Caco-2 (cell line): ENCODE data around the gene MBTPS1. TPM values are rescaled to one million over a fixed set of nuclear protein-coding genes. Genes with fewer than 3 reads are reported as not detected.

ENCODE experiments used
- BruUV-seq: library from RNA; stranded (reverse); fragments of 400-500 nt; replicated peaks from 2 replicates; lab custom pipeline; 2021; lab: Mats Ljungman, UMichigan
- CTCF ChIA-PET: fragments of 300-600 bp; sonication (Branson Sonifier 250); formaldehyde crosslinking; loops from one replicate; lab custom pipeline; 2022; ENCODE audit warnings: antibody characterized with exemption; lab: Charles Lee
- POLR2A ChIA-PET: fragments of 300-600 bp; sonication (Branson Sonifier 250); formaldehyde crosslinking; loops from one replicate; lab custom pipeline; 2022; ENCODE audit warnings: antibody characterized with exemption; lab: Charles Lee
- DNase-seq, 2 experiments: peaks; one replicate each; pipeline versions ENCODE4 v3.0.0 to v3.0.0-alpha.2; 2020 to 2022
- H3K27me3 ChIP-seq: replicated peaks from 2 replicates; pipeline ENCODE4 v1.6.0; 2011; ENCODE audit warnings: low read length; ENCODE audit not compliant: control insufficient read depth, insufficient read depth
- H3K36me3 ChIP-seq: 2 replicates; pipeline ENCODE4 v1.5.1; 2011; ENCODE audit warnings: low read length; ENCODE audit not compliant: control insufficient read depth, insufficient read depth
- H3K4me1 ChIP-seq: fragments of 250-450 bp; sonication (Bioruptor Pico); 2 replicates; pipeline ENCODE4 v1.5.1; 2020; ENCODE audit warnings: mild to moderate bottlenecking
- H3K4me3 ChIP-seq: 2 replicates; pipeline ENCODE4 v1.5.1; 2011; ENCODE audit warnings: low read depth, mild to moderate bottlenecking, control low read depth, low read length
- H3K9me3 ChIP-seq: fragments of 250-450 bp; sonication (Bioruptor Pico); 2 replicates; pipeline ENCODE4 v1.5.1; 2020; ENCODE audit warnings: mild to moderate bottlenecking, moderate library complexity
- H3K27ac Mint-ChIP-seq: one replicate; pipeline ENCODE4 v1.8.0; 2022; ENCODE audit warnings: mixed read lengths; ENCODE audit not compliant: unreplicated experiment
- H3K27me3 Mint-ChIP-seq: one replicate; pipeline ENCODE4 v1.8.0; 2022; ENCODE audit warnings: mixed read lengths; ENCODE audit not compliant: insufficient read depth, unreplicated experiment
- H3K36me3 Mint-ChIP-seq: one replicate; pipeline ENCODE4 v1.8.0; 2022; ENCODE audit warnings: mild to moderate bottlenecking, mixed read lengths; ENCODE audit not compliant: insufficient read depth, unreplicated experiment
- H3K4me1 Mint-ChIP-seq: one replicate; pipeline ENCODE4 v1.8.0; 2022; ENCODE audit warnings: low read depth, mixed read lengths; ENCODE audit not compliant: unreplicated experiment
- H3K4me3 Mint-ChIP-seq: one replicate; pipeline ENCODE4 v1.8.0; 2022; ENCODE audit warnings: mild to moderate bottlenecking, moderate library complexity, mixed read lengths; ENCODE audit not compliant: unreplicated experiment
- H3K9me3 Mint-ChIP-seq: one replicate; pipeline ENCODE4 v1.8.0; 2022; ENCODE audit warnings: mixed read lengths; ENCODE audit not compliant: unreplicated experiment
- CTCF ChIP-seq, 2 experiments: fragments of 200-600 bp in 1 of 2; IDR thresholded peaks; 1 replicate in 1 of 2; 2 replicates in 1 of 2; pipeline versions ENCODE4 v1.5.1 to v1.8.0; 2011 to 2022; ENCODE audit warnings: antibody characterized with exemption in 1 of 2, control low read depth in 1 of 2, inconsistent platforms in 1 of 2, low read depth in 1 of 2, low read length in 1 of 2, mild to moderate bottlenecking in 1 of 2, moderate library complexity in 1 of 2; ENCODE audit not compliant: insufficient read depth in 1 of 2, severe bottlenecking in 1 of 2, unreplicated experiment in 1 of 2
- intact Hi-C: fragments of 100-400 bp; cut with micrococcal nuclease; formaldehyde crosslinking; loops from one replicate; pipeline ENCODE4 v1.10.0; 2022; ENCODE audit not compliant: unreplicated experiment
- total RNA-seq: library from RNA; stranded (reverse); gene quantifications from 2 replicates; pipeline ENCODE4 v1.2.3, GENCODE V29; 2022

The MBTPS1 gene
- total RNA-seq, 1 experiment from 2014 or later = 96.4 TPM

GRCh38 chr16:84013787-84014569 lies 102.8 kb downstream of the MBTPS1 start:
- no peak overlapping the region for H3K27ac Mint-ChIP-seq
- BruUV-seq = no TSS peak
- H3K36me3 Mint-ChIP-seq = no peaks in the 10 kb centered on the region
- Histone ChIP-seq H3K9me3 (peaks cover under 1% of the 10 kb centered on the region), H3K27me3 (no peaks in the 10 kb centered on the region), H3K36me3 (no peaks in the 10 kb centered on the region), H3K4me1 (no peaks in the 10 kb centered on the region), H3K4me3 (no peak overlapping the region)
- no peak for TF ChIP-seq CTCF (IDR thresholded peaks at IDR 0.05; ENCODE audit: insufficient read depth in 1 of 2, low read depth in 1 of 2, low read length in 1 of 2, severe bottlenecking in 1 of 2, unreplicated experiment in 1 of 2)
- POLR2A ChIA-PET = interaction anchor here (0.8 to 1.4 kb wide), 2 partner anchors 60 to 87 kb away, joined by 3 read pairs; no protein-coding TSS in a partner anchor
- H3K4me3 Mint-ChIP-seq = no peak overlapping the region
- H3K4me1 Mint-ChIP-seq = no peaks in the 10 kb centered on the region
- peaks cover 18% of the 10 kb centered on the region for H3K9me3 Mint-ChIP-seq
- CTCF ChIA-PET = interaction anchor here (0.6 to 0.9 kb wide), 2 partner anchors 57 to 156 kb away, joined by 3 read pairs; no protein-coding TSS in a partner anchor
- no peaks in the 10 kb centered on the region for H3K27me3 Mint-ChIP-seq
- DNase-seq = peak; percentile 79 to 92
- intact Hi-C loops = no loop called here

- no peak for DNase-seq
- Histone ChIP-seq H3K27me3 (no peaks in the 10 kb centered on the region; the same call in 1 of the 2 replicates), H3K4me3 (no peak overlapping the region)
These were observed 107.5 kb downstream of the MBTPS1 start for GRCh38 chr16:84009282-84009681.

GRCh38 chr16:84007965-84008364 lies 108.8 kb downstream of the MBTPS1 start:
- Histone ChIP-seq H3K4me1 (no peaks in the 10 kb centered on the region), H3K36me3 (no peaks in the 10 kb centered on the region; the same call in 1 of the 2 replicates), H3K4me3 (no peak overlapping the region), H3K9me3 (no peaks in the 10 kb centered on the region), H3K27me3 (no peaks in the 10 kb centered on the region; the same call in 1 of the 2 replicates)
- ChIA-PET POLR2A (no interaction called here), CTCF (no interaction called here)
- Mint-ChIP-seq H3K9me3 (no peaks in the 10 kb centered on the region), H3K4me3 (no peak overlapping the region), H3K4me1 (no peaks in the 10 kb centered on the region), H3K36me3 (no peaks in the 10 kb centered on the region), H3K27me3 (no peaks in the 10 kb centered on the region), H3K27ac (no peak overlapping the region)
- intact Hi-C loops = no loop called here
- DNase-seq = no peak
- no peak for TF ChIP-seq CTCF (IDR thresholded peaks at IDR 0.05; ENCODE audit: insufficient read depth in 1 of 2, low read depth in 1 of 2, low read length in 1 of 2, severe bottlenecking in 1 of 2, unreplicated experiment in 1 of 2)
- BruUV-seq = no TSS peak

More at GRCh38 chr16:84009282-84009681, 107.5 kb downstream of the MBTPS1 start:
- ChIA-PET CTCF (interaction anchor here (0.5 kb wide), 1 partner anchor 42 kb away, joined by 3 read pairs; no protein-coding TSS in a partner anchor), POLR2A (no interaction called here)
- no TSS peak for BruUV-seq
- no peak overlapping the region for H3K27ac Mint-ChIP-seq
- Histone ChIP-seq H3K9me3 (no peaks in the 10 kb centered on the region; the same call in 1 of the 2 replicates), H3K4me1 (no peaks in the 10 kb centered on the region), H3K36me3 (no peaks in the 10 kb centered on the region; the same call in 1 of the 2 replicates)
- H3K27me3 Mint-ChIP-seq = no peaks in the 10 kb centered on the region
- intact Hi-C loops = no loop called here
- H3K4me1 Mint-ChIP-seq = no peaks in the 10 kb centered on the region
- H3K4me3 Mint-ChIP-seq = no peak overlapping the region
- TF ChIP-seq CTCF (IDR thresholded peaks at IDR 0.05; ENCODE audit: insufficient read depth in 1 of 2, low read depth in 1 of 2, low read length in 1 of 2, severe bottlenecking in 1 of 2, unreplicated experiment in 1 of 2) = no peak
- peaks cover under 1% of the 10 kb centered on the region for H3K9me3 Mint-ChIP-seq
- H3K36me3 Mint-ChIP-seq = no peaks in the 10 kb centered on the region
